GM12873 (cell line): ENCODE measurements around the gene ZSCAN21.

Source experiments
- TF ChIP-seq, protein P1 (sequence below): IDR thresholded peaks from 2 replicates; pipeline ENCODE4 v1.5.1; 2012; ENCODE audit warnings: low read depth, mild to moderate bottlenecking, moderate library complexity, low read length, control low read depth; ENCODE audit not compliant: insufficient read depth; ENCODE audit errors: missing control alignments

ZSCAN21 gene

DNA sequence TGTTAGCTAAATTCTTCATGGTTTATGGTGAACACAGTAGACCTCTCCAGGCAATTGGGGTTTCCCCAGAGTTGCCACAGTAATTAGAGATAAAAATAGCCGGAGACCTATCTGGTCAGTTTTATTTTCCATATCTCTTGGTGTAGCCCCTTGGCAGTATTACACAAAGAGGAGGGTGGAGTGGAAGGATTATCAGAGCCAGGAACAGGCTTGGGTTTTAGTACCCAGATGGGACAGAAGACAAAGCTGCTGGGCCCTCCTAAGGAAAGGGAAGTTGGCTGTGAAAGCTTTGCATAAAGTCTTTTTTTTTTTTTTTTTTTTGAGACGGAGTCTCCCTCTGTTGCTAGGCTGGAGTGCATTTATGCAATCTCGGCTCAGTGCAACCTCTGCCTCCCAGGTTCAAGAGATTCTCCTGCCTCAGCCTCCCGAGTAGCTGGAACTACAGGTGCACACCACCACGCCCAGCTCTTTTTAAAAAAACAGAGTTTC, 9.7 kb downstream of the ZSCAN21 start:
- TF ChIP-seq, protein P1, sequence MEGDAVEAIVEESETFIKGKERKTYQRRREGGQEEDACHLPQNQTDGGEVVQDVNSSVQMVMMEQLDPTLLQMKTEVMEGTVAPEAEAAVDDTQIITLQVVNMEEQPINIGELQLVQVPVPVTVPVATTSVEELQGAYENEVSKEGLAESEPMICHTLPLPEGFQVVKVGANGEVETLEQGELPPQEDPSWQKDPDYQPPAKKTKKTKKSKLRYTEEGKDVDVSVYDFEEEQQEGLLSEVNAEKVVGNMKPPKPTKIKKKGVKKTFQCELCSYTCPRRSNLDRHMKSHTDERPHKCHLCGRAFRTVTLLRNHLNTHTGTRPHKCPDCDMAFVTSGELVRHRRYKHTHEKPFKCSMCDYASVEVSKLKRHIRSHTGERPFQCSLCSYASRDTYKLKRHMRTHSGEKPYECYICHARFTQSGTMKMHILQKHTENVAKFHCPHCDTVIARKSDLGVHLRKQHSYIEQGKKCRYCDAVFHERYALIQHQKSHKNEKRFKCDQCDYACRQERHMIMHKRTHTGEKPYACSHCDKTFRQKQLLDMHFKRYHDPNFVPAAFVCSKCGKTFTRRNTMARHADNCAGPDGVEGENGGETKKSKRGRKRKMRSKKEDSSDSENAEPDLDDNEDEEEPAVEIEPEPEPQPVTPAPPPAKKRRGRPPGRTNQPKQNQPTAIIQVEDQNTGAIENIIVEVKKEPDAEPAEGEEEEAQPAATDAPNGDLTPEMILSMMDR = no peak

DNA sequence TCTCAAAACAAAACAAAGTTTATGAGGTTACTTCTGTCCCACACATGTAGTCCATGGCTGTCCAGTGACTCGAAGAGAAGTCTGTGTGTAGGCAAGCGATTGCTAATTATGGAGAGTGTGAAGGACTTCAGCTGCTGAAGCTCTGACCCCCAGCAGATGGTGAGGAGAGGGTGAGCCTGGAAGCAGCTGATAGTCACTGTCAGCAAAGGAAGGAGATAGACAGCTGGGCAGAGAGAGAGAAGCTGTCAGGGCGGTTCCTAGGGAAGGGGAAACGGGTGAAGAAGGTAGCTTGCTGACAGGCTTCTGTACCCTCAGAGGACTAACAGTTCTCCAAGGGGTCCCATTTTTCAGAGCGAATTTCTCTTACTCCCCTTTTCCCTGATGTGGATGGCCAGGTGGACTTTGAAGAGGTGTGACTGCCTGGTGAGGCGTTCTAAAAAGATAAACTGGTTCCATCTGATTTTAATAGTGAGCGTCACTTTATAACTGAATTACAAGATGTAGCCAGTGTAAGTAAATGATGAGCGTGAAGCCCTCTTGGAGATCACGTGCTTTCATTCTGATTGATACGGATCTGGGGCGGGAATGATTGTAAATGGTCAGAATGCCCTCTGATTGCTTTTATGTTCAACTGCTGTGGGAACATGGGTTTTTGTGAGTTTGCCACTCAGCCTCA, 12.1 kb downstream of the ZSCAN21 start:
- TF ChIP-seq, protein P1 = no peak

- TF ChIP-seq, protein P1 = no peak
These were observed 13.8 kb downstream of the ZSCAN21 start for GRCh38 chr7:100063376-100063775.

DNA sequence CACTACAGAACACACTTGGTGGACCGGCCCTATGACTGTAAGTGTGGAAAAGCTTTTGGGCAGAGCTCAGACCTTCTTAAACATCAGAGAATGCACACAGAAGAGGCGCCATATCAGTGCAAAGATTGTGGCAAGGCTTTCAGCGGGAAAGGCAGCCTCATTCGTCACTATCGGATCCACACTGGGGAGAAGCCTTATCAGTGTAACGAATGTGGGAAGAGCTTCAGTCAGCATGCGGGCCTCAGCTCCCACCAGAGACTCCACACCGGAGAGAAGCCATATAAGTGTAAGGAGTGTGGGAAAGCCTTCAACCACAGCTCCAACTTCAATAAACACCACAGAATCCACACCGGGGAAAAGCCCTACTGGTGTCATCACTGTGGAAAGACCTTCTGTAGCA, 14.6 kb downstream of the ZSCAN21 start:
- TF ChIP-seq, protein P1 = no peak

GRCh38 chr7:100065452-100066186, 16.0 kb downstream of the ZSCAN21 start:
- TF ChIP-seq, protein P1 = no peak

GRCh38 chr7:100066953-100067352, 17.4 kb downstream of the ZSCAN21 start:
- TF ChIP-seq, protein P1 = no peak

DNA sequence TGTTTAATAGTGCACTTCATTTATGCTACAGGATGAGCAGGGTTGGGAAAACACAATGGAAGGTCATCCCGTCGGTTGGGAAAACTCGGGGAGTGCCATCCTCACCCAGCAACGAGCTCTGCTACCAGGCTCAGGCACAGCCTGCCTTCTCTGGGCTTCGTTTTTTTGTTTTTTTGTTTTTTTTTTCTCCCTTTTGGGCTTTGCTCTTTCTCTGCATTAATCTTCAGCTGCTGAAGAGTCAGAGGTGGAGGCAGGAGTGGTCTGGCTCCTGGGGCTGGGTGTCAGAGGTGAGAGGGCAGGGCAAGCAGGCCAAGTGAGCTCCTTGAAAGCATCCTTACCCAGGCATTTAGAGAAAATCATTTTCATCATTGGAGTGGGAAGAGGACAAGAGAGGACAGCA, 20.4 kb downstream of the ZSCAN21 start:
- TF ChIP-seq, protein P1 = no peak
